PC-3 (cell line): ENCODE results near the gene CHRNA3. TPM values are rescaled to one million over a fixed set of nuclear protein-coding genes. Genes with fewer than 3 reads are reported as not detected.

Experiments
- ATAC-seq: fragments of 200-7000 bp; cut with Tn5 transposase; 2 replicates; pipeline ENCODE4 v1.9.1; 2020; ENCODE audit warnings: mild to moderate bottlenecking, moderate library complexity
- BruUV-seq: library from RNA; stranded (reverse); fragments of 400-500 nt; replicated peaks from 2 replicates; lab custom pipeline; 2021; lab: Mats Ljungman, UMichigan
- CTCF ChIA-PET: fragments of 300-600 bp; sonication (Branson Sonifier 250); formaldehyde crosslinking; loops from one replicate; lab custom pipeline; 2022; ENCODE audit warnings: antibody characterized with exemption; lab: Charles Lee
- POLR2A ChIA-PET: fragments of 300-600 bp; sonication (Branson Sonifier 250); formaldehyde crosslinking; loops from one replicate; lab custom pipeline; 2022; ENCODE audit warnings: antibody characterized with exemption; ENCODE audit not compliant: unreplicated experiment; lab: Charles Lee
- DNase-seq: peaks from one replicate; pipeline ENCODE4 v3.0.0-alpha.2; 2015
- H2AFZ ChIP-seq: fragments of 300-600 bp; sonication (generic); 2 replicates; pipeline ENCODE4 v1.6.0; 2016; ENCODE audit warnings: antibody characterized with exemption, low read length
- H3F3A ChIP-seq: fragments of 300-600 bp; sonication (generic); one replicate; pipeline ENCODE4 v1.6.0; 2017; ENCODE audit warnings: antibody characterized with exemption, low read length, control low read depth, mild to moderate bottlenecking; ENCODE audit not compliant: unreplicated experiment
- H3K27ac ChIP-seq: fragments of 300-600 bp; sonication (generic); 2 replicates; pipeline ENCODE4 v1.5.1; 2016; ENCODE audit warnings: mild to moderate bottlenecking, low read length
- H3K27me3 ChIP-seq: fragments of 300-600 bp; sonication (generic); 2 replicates; pipeline ENCODE4 v1.6.1; 2016; ENCODE audit warnings: low read length, mixed read lengths
- H3K36me3 ChIP-seq: fragments of 300-600 bp; sonication (generic); 2 replicates; pipeline ENCODE4 v1.6.1; 2016; ENCODE audit warnings: low read depth, mixed run types, low read length, mixed read lengths
- H3K4me1 ChIP-seq: fragments of 300-600 bp; sonication (generic); 2 replicates; pipeline ENCODE4 v1.5.1; 2016; ENCODE audit warnings: low read length; ENCODE audit not compliant: insufficient read depth
- H3K4me2 ChIP-seq: fragments of 300-600 bp; sonication (generic); 2 replicates; pipeline ENCODE4 v1.6.0; 2016; ENCODE audit warnings: low read length
- H3K4me3 ChIP-seq: fragments of 300-600 bp; sonication (generic); 2 replicates; pipeline ENCODE4 v1.5.1; 2016; ENCODE audit warnings: mild to moderate bottlenecking, low read length, mixed read lengths
- H3K79me2 ChIP-seq: fragments of 300-600 bp; sonication (generic); 2 replicates; pipeline ENCODE4 v1.6.1; 2017; ENCODE audit warnings: low read length, mixed read lengths
- H3K9ac ChIP-seq: fragments of 300-600 bp; sonication (generic); 2 replicates; pipeline ENCODE4 v1.6.0; 2016; ENCODE audit warnings: mild to moderate bottlenecking, low read length
- H3K9me2 ChIP-seq: fragments of 300-600 bp; sonication (generic); replicated peaks from 2 replicates; pipeline ENCODE4 v1.6.1; 2016; ENCODE audit warnings: mixed run types, low read length, mixed read lengths
- H3K9me3 ChIP-seq: fragments of 300-600 bp; sonication (generic); 2 replicates; pipeline ENCODE4 v1.6.1; 2016; ENCODE audit warnings: low read length, mixed read lengths
- H4K20me1 ChIP-seq: fragments of 300-600 bp; sonication (generic); 2 replicates; pipeline ENCODE4 v1.6.1; 2016; ENCODE audit warnings: low read length, mixed read lengths
- EZH2 ChIP-seq: fragments of 300-600 bp; sonication (generic); IDR thresholded peaks from one replicate; pipeline ENCODE4 v1.6.1; 2017; ENCODE audit warnings: antibody characterized with exemption, mild to moderate bottlenecking, low read length; ENCODE audit not compliant: unreplicated experiment
- EZH2phosphoT487 ChIP-seq: fragments of 300-600 bp; sonication (generic); IDR thresholded peaks from 2 replicates; pipeline ENCODE4 v1.6.1; 2018; ENCODE audit warnings: mild to moderate bottlenecking, antibody characterized with exemption, low read length, borderline replicate concordance
- intact Hi-C: fragments of 100-400 bp; cut with micrococcal nuclease; formaldehyde crosslinking; loops from 2 replicates; pipeline ENCODE4 v1.9.0; 2023
- total RNA-seq: library from RNA; depleted of rRNA; stranded (reverse); fragments of >200 nt; gene quantifications from 2 replicates; pipeline ENCODE4 v1.2.3, GENCODE V29; 2014
- TF ChIP-seq, protein P1 (sequence below): fragments of 300-600 bp; sonication (generic); conservative IDR thresholded peaks from 2 replicates; pipeline ENCODE4 v1.5.1; 2017; ENCODE audit warnings: antibody characterized with exemption, low read depth, mild to moderate bottlenecking, low read length

Gene CHRNA3
- total RNA-seq, 1 experiment from 2014 or later: not detected

DNA sequence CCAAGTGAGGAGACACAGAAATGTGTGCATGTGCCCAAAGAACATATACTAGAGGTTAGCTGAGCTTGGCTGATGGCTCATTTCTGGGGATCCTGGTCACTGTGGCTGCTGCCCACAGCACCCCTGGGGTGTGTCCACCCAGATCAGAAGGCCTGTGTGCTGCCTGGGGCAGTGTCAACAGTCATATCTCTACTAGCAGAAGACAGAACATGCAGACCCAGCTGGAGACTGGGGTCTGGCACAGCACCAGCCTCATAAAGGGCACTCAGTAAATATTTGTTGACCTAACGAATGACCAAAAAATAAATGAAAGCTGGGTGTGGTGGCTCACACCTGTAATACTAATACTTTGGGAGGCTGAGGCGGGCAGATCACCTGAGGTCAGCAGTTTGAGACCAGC is 16.4 kb downstream of the CHRNA3 start:
- H3K4me2 ChIP-seq: no peak overlapping the region
- no peaks in the 10 kb centered on the region for H3K27me3 ChIP-seq
- intact Hi-C loops: no loop called here
- no peak overlapping the region for H3K27ac ChIP-seq
- H3K4me1 ChIP-seq: no peaks in the 10 kb centered on the region
- POLR2A ChIA-PET: no interaction called here
- no peaks in the 10 kb centered on the region for H3K36me3 ChIP-seq
- no peaks in the 10 kb centered on the region for H4K20me1 ChIP-seq
- no peaks in the 10 kb centered on the region for H3K9me2 ChIP-seq
- H3K79me2 ChIP-seq: no peaks in the 10 kb centered on the region
- no peak for TF ChIP-seq EZH2phosphoT487
- TF ChIP-seq, protein P1, sequence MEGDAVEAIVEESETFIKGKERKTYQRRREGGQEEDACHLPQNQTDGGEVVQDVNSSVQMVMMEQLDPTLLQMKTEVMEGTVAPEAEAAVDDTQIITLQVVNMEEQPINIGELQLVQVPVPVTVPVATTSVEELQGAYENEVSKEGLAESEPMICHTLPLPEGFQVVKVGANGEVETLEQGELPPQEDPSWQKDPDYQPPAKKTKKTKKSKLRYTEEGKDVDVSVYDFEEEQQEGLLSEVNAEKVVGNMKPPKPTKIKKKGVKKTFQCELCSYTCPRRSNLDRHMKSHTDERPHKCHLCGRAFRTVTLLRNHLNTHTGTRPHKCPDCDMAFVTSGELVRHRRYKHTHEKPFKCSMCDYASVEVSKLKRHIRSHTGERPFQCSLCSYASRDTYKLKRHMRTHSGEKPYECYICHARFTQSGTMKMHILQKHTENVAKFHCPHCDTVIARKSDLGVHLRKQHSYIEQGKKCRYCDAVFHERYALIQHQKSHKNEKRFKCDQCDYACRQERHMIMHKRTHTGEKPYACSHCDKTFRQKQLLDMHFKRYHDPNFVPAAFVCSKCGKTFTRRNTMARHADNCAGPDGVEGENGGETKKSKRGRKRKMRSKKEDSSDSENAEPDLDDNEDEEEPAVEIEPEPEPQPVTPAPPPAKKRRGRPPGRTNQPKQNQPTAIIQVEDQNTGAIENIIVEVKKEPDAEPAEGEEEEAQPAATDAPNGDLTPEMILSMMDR: no peak
- no peak for TF ChIP-seq EZH2
- no peak overlapping the region for H3K4me3 ChIP-seq
- H3F3A ChIP-seq: no peaks in the 10 kb centered on the region
- CTCF ChIA-PET: no interaction called here
- no peak overlapping the region for H2AFZ ChIP-seq
- ATAC-seq (no peak), DNase-seq (no peak)
- no peaks in the 10 kb centered on the region for H3K9me3 ChIP-seq
- no TSS peak for BruUV-seq
- H3K9ac ChIP-seq: no peak overlapping the region

DNA sequence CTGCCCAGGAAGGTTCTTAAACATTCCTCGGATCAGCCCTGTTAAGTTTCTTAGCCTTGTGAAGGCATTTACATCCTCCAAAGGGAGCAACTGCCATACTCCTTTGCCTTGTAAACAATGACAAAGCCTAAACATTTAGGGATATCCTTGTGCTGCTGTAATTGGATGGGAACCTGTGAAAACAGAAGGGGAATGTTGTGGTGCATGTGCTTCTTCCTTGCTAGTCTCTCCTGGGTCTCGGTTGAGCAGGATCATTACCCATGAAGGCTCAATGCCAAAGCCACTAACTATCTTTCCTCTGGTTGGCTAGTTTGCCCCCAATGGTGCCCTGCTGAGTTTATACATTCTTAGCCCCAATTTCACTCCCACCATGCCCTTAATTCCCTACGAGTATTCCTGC is 17.3 kb downstream of the CHRNA3 start:
- no peaks in the 10 kb centered on the region for H4K20me1 ChIP-seq
- CTCF ChIA-PET: no interaction called here
- DNase-seq (no peak), ATAC-seq (no peak)
- no peaks in the 10 kb centered on the region for H3K27me3 ChIP-seq
- no TSS peak for BruUV-seq
- no peaks in the 10 kb centered on the region for H3K79me2 ChIP-seq
- H3K9ac ChIP-seq: no peak overlapping the region
- POLR2A ChIA-PET: interaction anchor here (0.7 kb wide), 1 partner anchor 53 kb away, joined by 3 read pairs; no protein-coding TSS in a partner anchor
- no peak overlapping the region for H2AFZ ChIP-seq
- no peaks in the 10 kb centered on the region for H3K36me3 ChIP-seq
- intact Hi-C loops: no loop called here
- no peaks in the 10 kb centered on the region for H3K9me3 ChIP-seq
- H3K4me3 ChIP-seq: no peak overlapping the region
- H3K4me2 ChIP-seq: no peak overlapping the region
- H3F3A ChIP-seq: no peaks in the 10 kb centered on the region
- no peak overlapping the region for H3K27ac ChIP-seq
- TF ChIP-seq EZH2: no peak
- TF ChIP-seq, protein P1: no peak
- TF ChIP-seq EZH2phosphoT487: no peak
- no peaks in the 10 kb centered on the region for H3K4me1 ChIP-seq
- H3K9me2 ChIP-seq: no peaks in the 10 kb centered on the region

DNA sequence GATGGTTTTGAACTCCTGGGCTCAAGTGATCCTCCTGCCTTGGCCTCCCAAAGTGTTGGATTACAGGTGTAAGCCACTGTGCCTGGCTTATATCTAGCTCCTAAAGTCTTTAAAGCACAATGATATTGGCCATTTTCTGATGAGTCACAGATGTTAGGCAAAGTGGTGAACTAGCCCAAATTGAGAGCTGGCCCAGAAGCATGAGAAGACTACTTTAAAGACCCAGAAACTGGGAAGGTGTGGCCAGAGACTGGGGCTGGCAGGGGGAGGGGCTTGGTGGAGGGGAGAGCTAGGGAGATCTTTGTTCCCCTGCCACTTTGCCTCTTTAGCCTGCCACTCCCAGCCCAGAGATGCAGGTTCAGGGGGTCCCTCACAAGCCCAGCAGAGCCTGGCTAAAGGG is 21.6 kb downstream of the CHRNA3 start:
- no peaks in the 10 kb centered on the region for H3K4me1 ChIP-seq
- intact Hi-C loops: no loop called here
- no peak overlapping the region for H3K4me2 ChIP-seq
- ATAC-seq (no peak), DNase-seq (no peak)
- TF ChIP-seq EZH2phosphoT487 (no peak), EZH2 (no peak)
- TF ChIP-seq, protein P1: no peak
- no peak overlapping the region for H3K4me3 ChIP-seq
- no peaks in the 10 kb centered on the region for H3K9me3 ChIP-seq
- ChIA-PET POLR2A (no interaction called here), CTCF (no interaction called here)
- H4K20me1 ChIP-seq: no peaks in the 10 kb centered on the region
- BruUV-seq: no TSS peak
- H3K27ac ChIP-seq: no peak overlapping the region
- H3K79me2 ChIP-seq: no peaks in the 10 kb centered on the region
- no peak overlapping the region for H2AFZ ChIP-seq
- H3K36me3 ChIP-seq: no peaks in the 10 kb centered on the region
- no peaks in the 10 kb centered on the region for H3F3A ChIP-seq
- no peaks in the 10 kb centered on the region for H3K9me2 ChIP-seq
- no peak overlapping the region for H3K9ac ChIP-seq
- no peaks in the 10 kb centered on the region for H3K27me3 ChIP-seq
